ENCODE measurements around the gene NOBOX. TPM values are rescaled to one million over a fixed set of nuclear protein-coding genes. Genes with fewer than 3 reads are reported as not detected.

NOBOX gene
- total RNA-seq, result not detected

- H3K36me3 ChIP-seq, result no peaks in the 10 kb centered on the region
- no peak for TF ChIP-seq CTCF (IDR thresholded peaks at IDR 0.05)
These were observed at the start of gene NOBOX for GRCh38 chr7:144403649-144404061. NOBOX (minus strand) TSS chr7:144403693.

GRCh38 chr7:144452064-144452463 lies 48.6 kb upstream of the NOBOX start:
- no peaks in the 10 kb centered on the region for H3K27me3 ChIP-seq
- H3K36me3 ChIP-seq, result no peaks in the 10 kb centered on the region
- no peaks in the 10 kb centered on the region for H3K9me3 ChIP-seq
- no peaks in the 10 kb centered on the region for H3K4me1 ChIP-seq
- H3K27ac ChIP-seq, result no peak overlapping the region
- DNase-seq (ENCODE audit: low spot score), result no peak
- TF ChIP-seq CTCF (IDR thresholded peaks at IDR 0.05), result no peak
- H3K4me3 ChIP-seq, result no peak overlapping the region

More at GRCh38 chr7:144403649-144404061, at the start of gene NOBOX:
- H3K27me3 ChIP-seq, result no peaks in the 10 kb centered on the region
- DNase-seq (ENCODE audit: low spot score), result no peak
- H3K4me1 ChIP-seq, result no peaks in the 10 kb centered on the region
- H3K9me3 ChIP-seq, result no peaks in the 10 kb centered on the region
- no peak within 1 kb of the TSS for H3K27ac ChIP-seq
- no peak within 1 kb of the TSS for H3K4me3 ChIP-seq

DNA sequence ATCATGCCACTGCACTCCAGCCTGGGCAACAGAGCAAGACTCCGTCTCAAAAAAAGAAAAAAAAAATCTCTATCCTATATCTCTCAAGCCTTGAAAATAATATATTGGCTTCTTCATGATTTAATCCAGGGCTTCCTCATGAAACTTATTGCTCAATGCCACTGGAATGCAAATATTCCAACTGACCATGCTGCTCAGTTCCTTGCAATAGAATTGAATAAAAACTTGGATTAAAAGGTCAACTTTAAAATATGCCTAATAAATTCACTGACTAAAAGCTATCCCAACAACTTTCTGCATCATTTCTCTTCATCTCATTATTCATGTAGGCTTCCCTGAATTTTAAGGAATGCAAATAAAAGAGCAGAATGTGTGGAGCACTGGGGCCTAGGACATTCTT lies 42.1 kb upstream of the NOBOX start:
- H3K36me3 ChIP-seq, result no peaks in the 10 kb centered on the region
- no peaks in the 10 kb centered on the region for H3K27me3 ChIP-seq
- no peak overlapping the region for H3K4me3 ChIP-seq
- DNase-seq (ENCODE audit: low spot score), result no peak
- TF ChIP-seq CTCF (IDR thresholded peaks at IDR 0.05), result no peak
- no peaks in the 10 kb centered on the region for H3K4me1 ChIP-seq
- no peaks in the 10 kb centered on the region for H3K9me3 ChIP-seq
- H3K27ac ChIP-seq, result no peak overlapping the region

DNA sequence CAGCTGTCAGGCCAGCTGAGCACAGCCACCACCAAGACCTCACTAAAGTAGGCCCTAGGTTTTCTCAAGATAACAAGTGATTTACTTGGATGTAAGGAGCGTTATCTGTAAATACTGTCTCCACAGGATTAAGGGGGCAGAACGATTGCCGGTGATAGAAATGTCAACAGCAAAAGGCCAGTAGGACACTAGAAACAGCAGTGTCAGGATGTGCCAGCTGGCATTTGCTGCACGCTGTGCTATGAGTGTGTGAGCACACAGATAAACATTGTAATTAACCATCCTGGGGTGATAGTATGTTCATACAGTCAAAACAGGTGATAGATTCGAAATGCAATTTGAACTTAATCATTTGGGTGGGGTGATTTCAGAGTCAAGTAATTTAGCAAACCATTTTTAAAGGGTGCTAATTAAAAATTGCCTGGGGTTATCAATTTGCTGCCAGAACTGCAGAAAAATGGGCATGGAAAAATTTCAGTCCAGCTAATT lies 36.3 kb upstream of the NOBOX start:
- no peak for TF ChIP-seq CTCF (IDR thresholded peaks at IDR 0.05)
- no peaks in the 10 kb centered on the region for H3K9me3 ChIP-seq

DNA sequence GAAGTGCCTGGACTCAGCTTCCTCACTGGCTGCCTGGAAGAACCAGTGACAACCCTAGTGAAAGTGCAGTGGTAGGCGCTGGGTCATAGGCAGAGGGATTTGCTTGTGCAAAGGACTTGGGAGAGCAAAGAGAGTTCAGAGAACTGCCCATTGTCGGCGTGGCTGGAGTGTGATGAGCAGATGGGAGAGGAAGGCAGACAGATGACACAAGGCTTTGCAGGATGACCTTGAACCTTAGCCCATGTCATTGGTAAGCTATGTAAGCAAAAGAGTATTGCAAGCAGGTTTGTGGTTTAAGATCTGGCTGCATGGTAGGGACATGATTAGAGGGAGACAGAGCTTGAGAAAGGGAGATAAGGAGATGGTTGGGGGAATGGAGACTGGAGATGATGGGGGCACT lies 35.3 kb upstream of the NOBOX start:
- no peak for DNase-seq (ENCODE audit: low spot score)
- Histone ChIP-seq H3K4me3 (no peak overlapping the region), H3K36me3 (no peaks in the 10 kb centered on the region), H3K9me3 (no peaks in the 10 kb centered on the region), H3K27ac (no peak overlapping the region), H3K4me1 (no peaks in the 10 kb centered on the region), H3K27me3 (no peaks in the 10 kb centered on the region)
- TF ChIP-seq CTCF (IDR thresholded peaks at IDR 0.05), result no peak

More for the DNA sequence above, 36.3 kb upstream of the NOBOX start:
- Histone ChIP-seq H3K27ac (no peak overlapping the region), H3K4me3 (no peak overlapping the region), H3K36me3 (no peaks in the 10 kb centered on the region), H3K27me3 (no peaks in the 10 kb centered on the region), H3K4me1 (no peaks in the 10 kb centered on the region)
- no peak for DNase-seq (ENCODE audit: low spot score)
